GM21423 (cell line): ENCODE data around the gene NUPR1.
"Not testable (repeated sequence)": the region's sequence is repeated elsewhere in the genome, so short reads cannot be mapped to it uniquely, and the experiment has no call there.

ENCODE experiments used
- ATAC-seq: cut with Tn5 transposase; IDR thresholded peaks from one replicate; pipeline ENCODE4 v1.9.1; 2021; ENCODE audit warnings: mild to moderate bottlenecking, moderate library complexity; ENCODE audit not compliant: unreplicated experiment

Gene NUPR1

DNA sequence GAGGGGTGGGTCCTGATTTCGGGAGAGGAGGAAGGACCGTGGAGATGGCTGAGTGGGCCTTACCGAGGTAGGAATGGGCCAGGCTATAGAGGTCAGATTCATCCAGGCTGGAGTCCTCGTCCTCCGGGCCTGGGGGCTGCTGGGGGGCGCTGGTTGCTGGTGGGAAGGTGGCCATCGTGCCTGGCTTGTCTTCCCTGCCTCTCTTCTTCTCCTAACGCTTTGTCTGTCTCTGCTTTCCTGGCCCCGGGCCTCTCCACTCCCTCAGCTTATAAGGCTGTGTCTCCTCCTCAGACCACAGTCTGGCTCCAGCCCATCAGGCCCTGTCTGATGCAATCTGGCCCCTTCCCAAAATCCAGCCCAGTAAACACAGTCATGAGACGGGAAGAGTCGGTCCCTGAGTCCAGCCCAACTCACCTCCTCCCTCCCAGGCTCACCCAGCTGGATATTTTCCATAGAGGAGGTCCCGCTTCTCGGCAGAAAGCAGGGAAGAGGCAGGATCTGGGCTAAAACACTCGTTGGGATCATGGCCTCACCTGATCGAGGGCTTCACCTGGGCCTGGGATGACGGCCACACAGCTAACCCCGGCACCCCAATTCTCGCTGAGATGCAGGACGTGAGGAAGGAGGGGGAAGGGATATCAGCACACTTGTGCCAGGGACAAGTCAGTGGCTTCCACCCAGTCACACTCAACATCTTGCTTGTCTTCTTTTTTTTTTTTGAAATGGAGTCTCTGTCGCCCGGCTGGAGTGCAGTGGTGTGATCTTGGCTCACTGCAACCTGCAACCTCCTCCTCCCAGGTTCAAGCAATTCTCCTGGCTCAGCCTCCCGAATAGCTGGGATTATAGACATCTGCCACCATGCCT, at the start of gene NUPR1:
NUPR1 (minus strand) TSS at position 242 of the 864 bp plus-strand sequence; CDS start at position 175, 67 bp downstream.
- ATAC-seq, result no peak

DNA sequence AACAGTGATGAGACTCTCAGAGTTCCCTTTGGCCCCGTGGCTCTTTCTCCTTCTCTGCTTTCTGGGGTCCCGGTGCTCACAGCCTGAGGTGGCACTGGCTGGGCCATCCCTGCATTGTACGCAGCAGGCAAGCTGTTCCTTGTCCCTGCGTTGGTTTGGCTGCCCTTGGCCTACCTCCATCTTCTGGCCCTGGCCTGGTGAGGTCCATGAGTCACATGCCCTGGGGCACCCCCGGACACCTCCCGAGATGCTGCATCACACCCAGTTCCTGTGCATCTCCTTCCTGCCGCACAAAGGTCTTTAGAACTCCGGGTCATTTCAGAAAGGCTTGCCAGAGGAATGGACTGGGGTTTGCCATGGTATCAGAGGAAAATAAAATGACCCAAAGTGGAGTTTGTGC, 48.6 kb upstream of the NUPR1 start:
- ATAC-seq, result no peak

- ATAC-seq, result no peak
These were observed 47.7 kb upstream of the NUPR1 start for GRCh38 chr16:28586466-28586865.

DNA sequence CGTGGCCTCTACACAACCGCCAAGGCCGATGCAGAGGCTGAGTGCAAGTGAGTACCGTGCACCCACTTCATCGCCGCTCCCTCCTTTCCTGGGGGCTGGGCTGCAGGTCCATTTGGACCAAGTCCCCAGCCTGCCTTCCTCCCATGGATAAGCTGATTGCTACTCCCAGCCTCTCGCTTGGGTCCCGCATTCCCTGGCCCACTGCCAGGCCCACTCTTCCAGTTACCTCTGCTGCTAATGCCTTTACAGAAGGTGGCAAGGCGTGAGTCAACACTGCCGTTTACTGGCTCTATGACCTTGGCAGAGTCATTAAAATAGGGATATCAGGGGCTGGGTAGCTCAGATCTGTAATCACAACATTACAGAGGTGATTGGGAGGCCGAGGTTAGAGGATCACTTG, 46.9 kb upstream of the NUPR1 start:
- ATAC-seq, result no peak

DNA sequence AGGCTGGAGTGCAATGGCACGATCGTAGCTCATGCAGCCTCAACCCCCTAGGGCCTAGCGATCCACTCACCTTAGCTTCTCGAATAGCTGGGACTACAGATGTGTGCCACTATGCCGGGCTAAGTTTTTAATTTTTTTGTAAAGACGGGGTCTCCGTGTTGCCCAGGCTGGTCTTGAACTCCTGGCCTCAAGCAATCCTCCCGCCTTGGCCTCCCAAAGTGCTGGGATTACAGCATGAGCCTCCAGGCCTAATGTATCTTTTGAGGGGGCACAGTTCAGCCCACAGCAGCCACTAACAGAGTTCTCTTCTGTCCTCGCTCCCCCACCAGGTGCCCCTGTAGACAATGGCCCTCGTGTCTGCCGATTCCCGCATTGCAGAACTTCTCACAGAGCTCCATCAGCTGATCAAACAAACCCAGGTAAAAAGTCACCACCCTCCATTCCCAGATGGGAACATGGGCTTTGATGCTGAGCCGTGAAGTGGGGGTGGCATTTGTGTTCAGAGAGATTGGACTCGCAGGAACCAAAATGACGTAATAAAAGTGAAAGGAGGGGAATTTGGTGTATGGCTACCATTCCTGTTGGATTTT, 42.0 kb upstream of the NUPR1 start:
- ATAC-seq, result no peak

DNA sequence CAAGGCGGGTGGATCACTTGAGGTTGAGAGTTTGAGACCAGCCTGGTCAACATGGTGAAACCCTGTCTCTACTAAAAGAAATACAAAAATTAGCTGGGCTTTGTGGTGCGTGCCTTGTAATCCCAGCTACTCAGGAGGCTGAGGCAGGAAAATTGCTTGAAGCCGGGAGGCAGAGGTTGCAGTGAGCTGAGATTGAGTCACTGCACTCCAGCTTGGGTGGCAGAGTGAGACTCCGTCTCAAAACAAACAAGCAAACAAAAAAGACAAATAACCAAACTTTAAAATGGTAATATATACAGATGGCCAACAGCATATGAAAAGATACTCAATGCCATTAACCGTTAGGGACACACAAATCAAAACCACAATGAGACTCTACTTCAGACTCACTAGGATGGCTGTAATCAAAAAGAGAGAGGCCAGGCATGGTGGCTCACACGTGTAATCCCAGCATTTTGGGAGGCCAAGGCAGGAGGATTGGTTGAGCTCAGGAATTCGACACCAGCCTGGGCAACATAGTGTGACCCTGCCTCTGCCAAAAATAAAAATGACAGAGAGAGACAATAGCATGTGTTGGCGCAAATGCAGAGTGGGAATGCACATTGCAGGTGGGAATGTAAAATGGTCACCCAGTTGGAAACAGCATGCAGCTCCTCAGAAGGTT, 36.8 kb upstream of the NUPR1 start:
- ATAC-seq, result no peak

- no peak for ATAC-seq
These were observed 36.2 kb upstream of the NUPR1 start for GRCh38 chr16:28574925-28575324.

GRCh38 chr16:28573738-28574718, 35.3 kb upstream of the NUPR1 start:
- no peak for ATAC-seq

DNA sequence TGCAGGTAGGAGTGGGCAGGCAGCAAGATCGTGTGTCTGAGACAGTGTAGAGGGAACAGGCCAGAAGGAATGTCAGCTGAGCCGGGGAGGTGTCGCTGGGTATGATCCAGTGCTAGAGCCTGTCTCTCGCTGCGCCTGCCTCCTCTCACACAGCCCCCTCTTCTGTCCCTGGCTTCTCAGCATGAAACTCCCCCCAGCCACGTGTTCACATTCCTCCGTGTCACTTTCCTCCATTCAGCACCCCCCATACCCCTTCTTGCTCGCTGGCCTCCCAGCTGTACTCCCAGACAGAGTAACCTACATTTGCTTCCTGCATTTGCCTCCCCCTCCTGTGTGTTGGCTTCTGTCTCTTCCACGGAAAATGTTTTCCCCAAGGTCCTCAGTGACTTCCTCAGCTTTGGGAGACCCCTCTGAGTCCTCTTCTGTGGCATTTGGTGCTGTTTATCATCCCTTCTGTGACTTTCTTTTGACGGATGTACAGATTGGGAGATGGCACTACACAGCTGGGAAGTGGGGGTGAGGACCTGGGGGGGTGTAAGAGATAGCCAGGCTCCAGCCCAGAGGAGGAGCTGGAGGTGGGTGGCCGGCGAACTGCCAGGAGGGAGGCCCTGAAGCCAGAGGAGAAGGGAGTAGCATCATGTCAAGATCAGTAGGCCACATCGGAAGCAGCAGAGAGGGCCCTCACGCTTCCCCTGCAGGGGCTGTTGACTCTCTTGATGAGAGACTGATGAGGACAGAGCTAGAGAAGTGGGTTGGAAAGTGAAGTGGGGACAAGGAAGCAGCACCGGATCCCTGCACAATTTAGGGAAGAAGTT, 34.1 kb upstream of the NUPR1 start:
- ATAC-seq, result no peak

DNA sequence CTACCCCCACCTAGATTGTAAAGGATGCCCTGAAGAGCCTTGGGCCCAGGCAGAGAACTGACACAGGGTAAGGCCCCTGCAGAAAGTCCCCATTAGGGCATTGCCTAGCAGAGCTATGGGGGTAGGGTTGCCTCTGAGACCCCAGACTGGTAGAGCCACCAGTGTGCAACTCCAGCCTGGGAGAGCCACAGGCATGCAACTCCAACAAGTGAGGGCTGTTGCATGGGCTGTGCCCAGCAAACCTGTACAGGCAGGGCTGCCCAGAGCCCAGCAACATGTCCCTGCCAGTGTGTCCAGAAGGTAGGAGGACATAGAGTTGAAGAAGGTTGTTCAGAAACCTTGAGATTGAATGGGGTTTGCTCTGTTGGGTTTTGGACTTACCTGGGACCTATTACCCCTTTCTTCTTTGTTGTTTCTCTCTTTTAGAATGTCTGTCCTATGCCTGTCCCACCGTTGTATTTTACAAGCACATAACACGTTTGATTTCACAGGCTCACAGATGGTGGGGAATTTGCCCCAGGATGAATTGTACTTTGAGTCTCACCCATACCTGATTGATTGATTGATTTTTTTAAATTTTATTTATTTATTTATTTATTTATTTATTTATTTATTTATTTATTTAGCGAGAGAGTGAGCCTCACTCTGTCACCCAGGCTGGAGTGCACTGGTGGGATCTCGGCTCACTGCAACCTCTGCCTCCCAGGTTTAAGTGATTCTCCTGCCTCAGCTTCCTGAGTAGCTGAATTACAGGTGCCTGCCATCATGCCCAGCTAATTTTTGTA, 31.4 kb upstream of the NUPR1 start:
- no peak for ATAC-seq

GRCh38 chr16:28569021-28569420, 30.2 kb upstream of the NUPR1 start:
- no peak for ATAC-seq

GRCh38 chr16:28567292-28567691, 28.5 kb upstream of the NUPR1 start:
- ATAC-seq, result no peak

DNA sequence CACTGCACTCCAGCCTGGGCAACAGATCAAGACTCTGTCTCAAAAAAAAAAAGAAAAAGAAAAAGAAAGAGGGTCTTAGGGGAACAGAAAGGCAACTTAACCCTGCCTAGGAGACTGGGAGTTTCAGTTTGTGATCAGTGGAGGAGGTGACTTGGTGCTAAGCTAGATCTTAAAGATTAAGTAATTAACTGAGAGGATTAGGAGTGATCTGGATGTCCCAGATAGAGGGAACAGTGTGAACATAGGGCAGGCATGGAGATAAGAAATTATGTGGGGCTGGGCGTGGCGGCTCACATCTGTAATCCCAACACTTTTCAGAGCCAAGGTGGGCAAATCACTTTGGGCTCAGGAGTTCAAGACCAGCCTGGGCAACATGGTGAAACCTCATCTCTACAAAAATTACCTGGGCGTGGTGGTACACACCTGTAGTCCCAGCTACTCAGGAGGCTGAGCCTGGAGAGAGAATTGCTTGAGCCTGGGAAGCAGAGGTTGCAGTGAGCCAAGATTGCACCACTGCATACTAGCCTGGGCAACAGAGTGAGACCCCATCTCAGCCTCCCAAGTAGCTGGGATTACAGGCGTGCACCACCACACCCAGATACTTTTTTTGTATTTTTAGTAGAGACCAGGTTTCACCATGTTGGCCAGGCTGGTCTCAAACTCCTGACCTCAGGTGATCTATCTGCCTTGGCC, 27.6 kb upstream of the NUPR1 start:
- ATAC-seq, result not testable (repeated sequence)

DNA sequence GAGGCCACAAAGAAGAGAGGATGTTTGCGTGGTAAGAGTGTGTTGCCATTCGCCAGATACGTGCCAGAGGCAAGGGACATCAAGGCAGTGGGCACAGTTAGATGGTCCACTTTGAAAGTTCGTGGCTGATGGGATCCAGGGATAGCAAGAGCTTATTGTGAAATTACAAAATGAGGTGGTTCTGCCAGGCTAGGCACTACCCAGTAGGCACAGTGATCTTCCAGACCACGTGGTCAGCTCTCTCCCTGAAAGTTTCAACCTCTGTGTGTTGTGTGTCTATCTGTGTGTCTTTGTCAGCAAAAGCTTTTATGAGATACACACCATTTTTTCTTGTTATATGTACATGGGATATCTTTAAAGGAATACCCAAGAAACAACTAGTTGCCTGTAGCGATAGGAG, 24.4 kb upstream of the NUPR1 start:
- ATAC-seq, result no peak

DNA sequence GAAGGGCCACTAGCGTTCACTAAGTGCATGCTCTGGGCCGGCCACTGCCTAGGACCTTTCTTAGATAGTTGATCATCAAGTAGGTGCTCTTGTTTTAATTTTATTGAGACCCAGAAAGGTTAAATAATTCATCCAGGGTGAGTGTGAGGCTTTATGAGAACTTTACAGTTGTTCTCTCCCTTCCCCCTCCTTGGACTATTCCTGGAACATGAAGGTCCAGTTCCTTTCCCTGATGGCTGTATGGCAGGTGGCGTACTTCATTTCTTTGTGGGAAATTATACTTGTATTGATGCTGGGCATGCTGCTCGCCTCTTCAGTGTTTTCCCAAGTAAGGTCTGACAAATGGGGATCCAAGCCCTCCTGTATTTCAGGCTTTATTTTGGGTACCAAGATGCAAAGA, 23.4 kb upstream of the NUPR1 start:
- no peak for ATAC-seq

DNA sequence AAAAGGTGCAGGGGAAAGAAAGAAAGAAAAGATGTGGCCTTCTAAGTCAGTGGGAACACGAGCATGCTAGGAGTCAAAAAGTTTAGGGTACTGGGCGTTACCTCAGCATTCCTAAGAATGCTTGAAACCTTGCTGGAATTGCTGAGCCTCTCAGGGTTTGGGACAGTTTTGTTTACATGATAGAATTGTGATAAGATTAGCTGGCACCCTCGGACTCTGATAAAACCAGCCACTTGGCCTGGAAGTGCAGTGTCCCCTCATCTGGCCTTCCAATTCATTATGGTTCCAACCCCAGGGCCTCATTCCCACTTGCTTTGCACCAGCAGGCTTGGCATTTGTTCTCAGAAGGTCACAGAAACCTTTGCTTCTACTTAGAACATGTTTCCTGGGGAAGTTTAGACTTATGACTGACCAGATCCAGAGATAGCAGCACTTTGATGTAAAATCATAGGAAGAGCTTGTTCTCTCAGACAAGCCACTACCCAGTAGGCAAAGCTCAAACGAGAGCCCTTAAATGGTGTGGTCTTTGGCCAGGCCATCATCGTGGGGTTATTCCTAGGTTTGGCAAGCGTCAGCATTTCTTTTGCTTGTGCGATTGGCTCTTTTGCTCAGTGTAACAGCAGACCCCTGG, 22.9 kb upstream of the NUPR1 start:
- ATAC-seq, result no peak

DNA sequence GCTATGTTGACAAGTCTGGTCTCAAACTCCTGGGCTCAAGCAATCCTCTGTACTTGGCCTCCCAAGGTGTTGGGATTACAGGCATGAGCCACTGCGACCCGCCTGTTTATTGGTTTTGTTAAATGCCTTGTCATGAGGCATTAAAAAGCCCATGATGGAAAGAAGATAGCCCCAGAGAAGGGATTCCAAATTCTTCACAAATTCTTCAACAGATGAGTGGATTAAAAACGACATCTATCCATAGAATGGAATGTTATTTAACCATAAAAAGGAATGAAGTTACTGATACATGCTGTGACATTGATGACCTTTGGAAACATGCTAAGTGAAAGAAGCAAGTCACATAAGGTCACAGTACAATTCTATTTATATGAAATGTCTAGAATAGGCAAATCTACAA, 19.7 kb upstream of the NUPR1 start:
- no peak for ATAC-seq

DNA sequence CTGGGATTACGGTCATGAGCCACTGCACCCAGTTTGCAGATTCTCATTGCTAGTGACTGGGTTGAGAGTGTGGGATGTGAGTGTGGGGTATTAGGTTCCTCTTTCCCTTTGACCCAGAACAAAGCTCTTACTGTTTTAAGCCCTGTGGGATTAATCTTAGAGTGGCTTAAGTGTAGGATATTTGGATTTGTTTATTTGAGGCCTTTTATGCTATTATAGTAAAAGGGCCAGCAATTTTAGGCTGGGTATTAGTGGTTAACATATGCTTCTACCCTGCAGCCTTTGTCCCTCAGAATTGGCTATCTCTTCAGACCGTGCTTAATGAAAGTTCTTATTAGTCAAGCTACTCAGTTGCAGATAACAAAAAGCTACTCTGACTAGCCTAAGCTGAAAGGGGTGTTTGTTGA, 18.1 kb upstream of the NUPR1 start:
- ATAC-seq, result no peak
